Ovary (tissue), 9 donors: Measurements from ENCODE around the gene ZNF71. TPM values are rescaled to one million over a fixed set of nuclear protein-coding genes. Genes with fewer than 3 reads are reported as not detected.

Experiments used
- DNase-seq, 5 donors: peaks; one replicate each; pipeline ENCODE4 v3.0.0-alpha.2; 2019 to 2020
- H3K27ac ChIP-seq, 2 donors: fragments of 200-600 bp; one replicate each; pipeline versions ENCODE4 v1.5.1 to v1.8.0; 2019 to 2022
- H3K27me3 ChIP-seq: fragments of 200-600 bp; one replicate; pipeline ENCODE4 v1.8.0; 2022
- H3K36me3 ChIP-seq: fragments of 200-600 bp; sonication (generic); one replicate; pipeline ENCODE4 v1.5.1; 2019
- H3K4me1 ChIP-seq: one replicate; pipeline ENCODE4 v1.8.1; 2013; ENCODE audit warnings: mild to moderate bottlenecking, moderate library complexity; ENCODE audit not compliant: insufficient read depth
- H3K4me3 ChIP-seq: fragments of 200-600 bp; sonication (generic); one replicate; pipeline ENCODE4 v1.5.1; 2017
- H3K9me3 ChIP-seq, 2 donors: fragments of 200-600 bp in 1 of 2; sonication (generic) in 1 of 2; one replicate each; pipeline versions ENCODE4 v1.5.1 to v1.8.1; 2013 to 2019; ENCODE audit warnings: mild to moderate bottlenecking in 1 of 2, moderate library complexity in 1 of 2
- CTCF ChIP-seq, 3 donors: fragments of 450-650 bp in 2 of 3; fragments of 200-600 bp in 1 of 3; IDR thresholded peaks; one replicate each; pipeline versions ENCODE4 v1.5.1 to v1.8.0; 2016 to 2022; ENCODE audit warnings: antibody characterized with exemption in 3 of 3, mild to moderate bottlenecking in 1 of 3
- EP300 ChIP-seq: sonication (generic); formaldehyde crosslinking; IDR thresholded peaks from one replicate; pipeline ENCODE4 v1.6.1; 2017; ENCODE audit warnings: antibody characterized with exemption
- POLR2A ChIP-seq: fragments of 450-650 bp; IDR thresholded peaks from one replicate; pipeline ENCODE4 v1.6.1; 2017; ENCODE audit warnings: antibody characterized with exemption, mild to moderate bottlenecking, moderate library complexity
- WGBS, 3 donors: extraction: QIAGEN DNeasy Blood & Tissue Kit in 1 of 3; methylation state at CpG; one replicate each; pipeline versions ENCODE4 v1.1.5 to v1.1.7; 2013 to 2017; 5-methylcytosine and 5-hydroxymethylcytosine counted together
- intact Hi-C, 4 donors: fragments of 100-400 bp; cut with DNase I; formaldehyde crosslinking; loops; one replicate each; pipeline versions ENCODE4 v1.11.0 to v1.15.1; 2022 to 2023
- polyA plus RNA-seq, 2 donors: library from polyadenylated mRNA; stranded (reverse); fragments of 200-250 nt in 1 of 2; fragments of 350-450 nt in 1 of 2; fragmentation: Illumina TruSeq in 1 of 2; extraction: RNeasy Lipid Tissue Mini Kit (QIAGEN cat#74804) in 1 of 2; gene quantifications; one replicate each; pipeline ENCODE4 v1.2.3, GENCODE V29; 2013 to 2014
- total RNA-seq, 7 donors: library from RNA; depleted of rRNA in 2 of 7; stranded (reverse); fragments of >200 nt in 2 of 7; fragmentation: NEBNext Ultra II Directional in 3 of 7; extraction: Animal tissue kit (Norgen Biotek cat#: 25700) in 3 of 7; gene quantifications; one replicate each; pipeline versions ENCODE4 v1.1.0 to v1.2.4, GENCODE V29; 2016 to 2023
- donor health status: DM: no; HTN: no; CAD: no; lungs with moderate emphysema.
- donor health status: DM: no; HTN: no; CAD: no.
- donor health status: Bipolar disorder and iron deficiency.
- donor health status: DM: yes; HTN: yes; CAD: no.
- donor health status: DM: no; HTN: no; CAD: no.
- donor health status: DM: yes; HTN: yes; CAD: no.

ZNF71 gene
- total and polyA plus RNA-seq, 9 donors: 3.4 to 9.8 (median 7.7) TPM

DNA sequence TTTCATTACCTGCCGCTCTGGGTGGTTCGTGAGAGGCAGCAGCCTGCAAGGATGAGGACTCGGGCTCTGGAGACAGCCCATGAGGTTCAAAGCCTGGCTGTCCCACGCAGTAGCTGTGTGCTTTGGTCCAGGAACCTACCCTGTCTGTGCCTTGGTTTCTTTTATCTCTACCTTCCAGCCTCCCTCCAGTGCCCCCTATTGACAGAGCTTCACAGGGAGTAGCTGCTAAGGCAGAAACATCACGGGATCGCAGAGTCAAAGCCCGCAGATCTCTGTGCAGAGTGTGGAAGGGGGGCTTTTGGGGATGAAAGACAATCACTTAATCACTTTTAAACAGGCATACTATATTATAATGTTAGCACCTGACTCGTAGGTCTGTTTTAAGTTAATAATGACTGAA lies 16.2 kb downstream of the ZNF71 start:
- Histone ChIP-seq H3K27me3 (no peaks in the 10 kb centered on the region), H3K36me3 (no peaks in the 10 kb centered on the region), H3K27ac (no peak overlapping the region), H3K9me3 (peaks cover 5 to 48% of the 10 kb centered on the region in 2 donors), H3K4me1 (no peaks in the 10 kb centered on the region), H3K4me3 (no peak overlapping the region)
- no peak for TF ChIP-seq EP300
- TF ChIP-seq POLR2A: no peak
- TF ChIP-seq CTCF (IDR thresholded peaks at IDR 0.05): no peak
- no peak for DNase-seq
- 73 to 77% (median 74%) methylated on average over 8 of the region's 8 CpGs for WGBS, 3 donors
- intact Hi-C loops: no loop called here

- Histone ChIP-seq H3K4me1 (no peaks in the 10 kb centered on the region), H3K36me3 (no peaks in the 10 kb centered on the region), H3K27ac (no peak overlapping the region), H3K27me3 (no peaks in the 10 kb centered on the region), H3K4me3 (no peak overlapping the region), H3K9me3 (peaks cover 5 to 43% of the 10 kb centered on the region in 2 donors)
- TF ChIP-seq EP300 (no peak), POLR2A (no peak), CTCF (IDR thresholded peaks at IDR 0.05) (no peak)
- no peak for DNase-seq
- 84 to 91% (median 89%) methylated on average over 2 of the region's 2 CpGs for WGBS, 3 donors
- intact Hi-C loops: no loop called here
Observed at GRCh38 chr19:56612737-56613136, 17.6 kb downstream of the ZNF71 start.

DNA sequence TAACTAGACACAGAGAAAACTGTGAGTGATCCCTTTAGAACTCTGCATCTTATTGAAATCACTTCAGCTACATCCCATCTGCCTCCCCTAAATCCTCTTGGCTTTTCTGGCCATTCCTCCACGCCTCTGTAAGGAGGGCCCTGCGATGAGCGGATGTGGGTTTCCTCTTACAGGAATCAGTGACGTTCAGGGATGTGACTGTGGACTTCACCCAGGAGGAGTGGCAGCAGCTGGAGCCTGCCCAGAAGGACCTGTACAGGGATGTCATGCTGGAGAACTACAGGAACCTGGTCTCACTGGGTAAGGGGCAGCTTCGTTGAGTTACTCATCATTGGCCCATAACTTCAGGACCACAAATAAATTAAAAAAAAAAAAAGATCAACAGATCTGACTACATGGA lies 18.5 kb downstream of the ZNF71 start:
- TF ChIP-seq CTCF (IDR thresholded peaks at IDR 0.05) (no peak), POLR2A (no peak), EP300 (no peak)
- intact Hi-C loops: no loop called here
- 84 to 99% (median 95%) methylated on average over 5 of the region's 5 CpGs for WGBS, 3 donors
- H3K4me1 ChIP-seq: no peaks in the 10 kb centered on the region
- H3K36me3 ChIP-seq: no peaks in the 10 kb centered on the region
- DNase-seq: no peak
- H3K9me3 ChIP-seq: peaks cover 0 to 45% of the 10 kb centered on the region in 2 donors
- H3K27me3 ChIP-seq: no peaks in the 10 kb centered on the region
- H3K4me3 ChIP-seq: no peak overlapping the region
- no peak overlapping the region for H3K27ac ChIP-seq

- Histone ChIP-seq H3K4me1 (no peaks in the 10 kb centered on the region), H3K27ac (no peak overlapping the region), H3K9me3 (peaks cover 5 to 56% of the 10 kb centered on the region in 2 donors), H3K27me3 (no peaks in the 10 kb centered on the region), H3K36me3 (no peaks in the 10 kb centered on the region), H3K4me3 (no peak overlapping the region)
- DNase-seq: no peak
- 93 to 94% (median 94%) methylated on average over 8 of the region's 8 CpGs for WGBS, 3 donors
- intact Hi-C loops: no loop called here
- TF ChIP-seq POLR2A (no peak), CTCF (IDR thresholded peaks at IDR 0.05) (no peak), EP300 (no peak)
Observed at GRCh38 chr19:56617531-56617930, 22.4 kb downstream of the ZNF71 start.

DNA sequence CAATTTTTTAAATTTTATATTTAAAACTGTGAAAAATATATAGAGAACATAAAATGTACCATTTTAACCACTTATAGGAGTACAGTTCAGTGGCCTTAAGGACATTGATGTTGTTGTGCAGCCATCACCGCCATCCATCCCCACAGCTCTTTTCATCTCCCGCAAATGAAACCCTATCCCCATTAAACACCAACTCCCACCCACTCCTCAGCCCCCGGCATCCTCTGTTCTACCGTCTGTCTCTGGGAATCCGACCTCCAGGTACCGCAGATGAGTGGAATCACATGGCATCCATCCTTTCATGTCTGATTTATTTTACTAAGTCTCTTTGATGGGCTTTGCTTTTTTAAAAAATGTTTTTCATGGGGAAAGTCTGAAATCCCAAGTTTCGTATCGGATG lies 24.0 kb downstream of the ZNF71 start:
- intact Hi-C loops: no loop called here
- H3K27me3 ChIP-seq: no peaks in the 10 kb centered on the region
- no peak overlapping the region for H3K4me3 ChIP-seq
- TF ChIP-seq EP300: no peak
- no peak for TF ChIP-seq POLR2A
- no peak for TF ChIP-seq CTCF (IDR thresholded peaks at IDR 0.05)
- 52% methylated on average over 8 of the region's 8 CpGs for WGBS, 3 donors
- no peak for DNase-seq
- H3K27ac ChIP-seq: no peak overlapping the region
- H3K36me3 ChIP-seq: peaks cover 3% of the 10 kb centered on the region
- no peaks in the 10 kb centered on the region for H3K4me1 ChIP-seq
- peaks cover 5 to 50% of the 10 kb centered on the region in 2 donors for H3K9me3 ChIP-seq
